ENCODE data around the gene ZNF263. TPM values are rescaled to one million over a fixed set of nuclear protein-coding genes. Genes with fewer than 3 reads are reported as not detected.

Gene ZNF263
- total and polyA plus RNA-seq, 12 donors: 18.5 to 84.0 (median 31.6) TPM

DNA sequence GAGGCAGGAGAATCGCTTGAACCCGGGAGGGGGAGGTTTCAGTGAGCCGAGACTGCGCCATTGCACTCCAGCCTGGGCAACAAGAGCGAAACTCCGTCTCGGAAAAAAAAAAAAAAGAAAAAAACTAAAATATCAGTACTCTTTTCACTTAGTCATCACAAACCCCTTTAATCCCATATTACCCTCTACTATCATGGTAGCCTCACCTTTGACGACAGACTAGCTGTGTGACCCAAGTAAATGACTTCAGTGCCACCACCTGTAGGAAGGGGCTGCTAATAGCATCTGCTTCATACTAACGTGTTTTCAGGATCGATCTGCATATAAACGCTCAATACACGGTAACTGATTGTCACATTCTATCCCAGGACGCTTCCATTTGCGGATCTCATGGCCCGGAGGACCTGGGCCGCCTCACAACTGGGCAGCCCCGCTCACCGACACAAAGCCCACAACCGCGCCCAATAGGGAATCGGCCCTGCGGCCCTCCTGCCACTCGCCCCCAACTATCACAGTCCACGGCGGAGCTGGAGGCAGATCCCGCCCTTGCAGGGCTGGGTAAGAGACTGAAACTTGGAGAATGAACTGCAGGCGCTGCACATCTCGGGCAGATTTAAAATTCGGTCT is 1.1 kb upstream of the ZNF263 start:
- Histone ChIP-seq H3K4me3 (peak overlapping the region; percentile 6 to 86 (median 82)), H3K4me1 (replicated peaks in 1 of 2) (peaks cover 11 to 22% of the 10 kb centered on the region in 2 donors), H3K36me3 (replicated peaks in 1 of 2) (peaks cover 0 to 16% of the 10 kb centered on the region in 2 donors), H3K27ac (peak overlapping the region; percentile 90 to 99 (median 98)), H3K27me3 (no peaks in the 10 kb centered on the region), H3K9me3 (replicated peaks in 1 of 3) (no peaks in the 10 kb centered on the region)
- WGBS, 4 donors: 10 to 22% (median 17%) methylated on average over 15 to 29 of the region's 29 CpGs
- intact Hi-C loops (cut with DNase I): no loop called here
- DNase-seq: no peak
- no peak for TF ChIP-seq POLR2A (IDR thresholded peaks at IDR 0.05)
- TF ChIP-seq, protein P1, sequence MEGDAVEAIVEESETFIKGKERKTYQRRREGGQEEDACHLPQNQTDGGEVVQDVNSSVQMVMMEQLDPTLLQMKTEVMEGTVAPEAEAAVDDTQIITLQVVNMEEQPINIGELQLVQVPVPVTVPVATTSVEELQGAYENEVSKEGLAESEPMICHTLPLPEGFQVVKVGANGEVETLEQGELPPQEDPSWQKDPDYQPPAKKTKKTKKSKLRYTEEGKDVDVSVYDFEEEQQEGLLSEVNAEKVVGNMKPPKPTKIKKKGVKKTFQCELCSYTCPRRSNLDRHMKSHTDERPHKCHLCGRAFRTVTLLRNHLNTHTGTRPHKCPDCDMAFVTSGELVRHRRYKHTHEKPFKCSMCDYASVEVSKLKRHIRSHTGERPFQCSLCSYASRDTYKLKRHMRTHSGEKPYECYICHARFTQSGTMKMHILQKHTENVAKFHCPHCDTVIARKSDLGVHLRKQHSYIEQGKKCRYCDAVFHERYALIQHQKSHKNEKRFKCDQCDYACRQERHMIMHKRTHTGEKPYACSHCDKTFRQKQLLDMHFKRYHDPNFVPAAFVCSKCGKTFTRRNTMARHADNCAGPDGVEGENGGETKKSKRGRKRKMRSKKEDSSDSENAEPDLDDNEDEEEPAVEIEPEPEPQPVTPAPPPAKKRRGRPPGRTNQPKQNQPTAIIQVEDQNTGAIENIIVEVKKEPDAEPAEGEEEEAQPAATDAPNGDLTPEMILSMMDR (IDR thresholded peaks at IDR 0.05): no peak

DNA sequence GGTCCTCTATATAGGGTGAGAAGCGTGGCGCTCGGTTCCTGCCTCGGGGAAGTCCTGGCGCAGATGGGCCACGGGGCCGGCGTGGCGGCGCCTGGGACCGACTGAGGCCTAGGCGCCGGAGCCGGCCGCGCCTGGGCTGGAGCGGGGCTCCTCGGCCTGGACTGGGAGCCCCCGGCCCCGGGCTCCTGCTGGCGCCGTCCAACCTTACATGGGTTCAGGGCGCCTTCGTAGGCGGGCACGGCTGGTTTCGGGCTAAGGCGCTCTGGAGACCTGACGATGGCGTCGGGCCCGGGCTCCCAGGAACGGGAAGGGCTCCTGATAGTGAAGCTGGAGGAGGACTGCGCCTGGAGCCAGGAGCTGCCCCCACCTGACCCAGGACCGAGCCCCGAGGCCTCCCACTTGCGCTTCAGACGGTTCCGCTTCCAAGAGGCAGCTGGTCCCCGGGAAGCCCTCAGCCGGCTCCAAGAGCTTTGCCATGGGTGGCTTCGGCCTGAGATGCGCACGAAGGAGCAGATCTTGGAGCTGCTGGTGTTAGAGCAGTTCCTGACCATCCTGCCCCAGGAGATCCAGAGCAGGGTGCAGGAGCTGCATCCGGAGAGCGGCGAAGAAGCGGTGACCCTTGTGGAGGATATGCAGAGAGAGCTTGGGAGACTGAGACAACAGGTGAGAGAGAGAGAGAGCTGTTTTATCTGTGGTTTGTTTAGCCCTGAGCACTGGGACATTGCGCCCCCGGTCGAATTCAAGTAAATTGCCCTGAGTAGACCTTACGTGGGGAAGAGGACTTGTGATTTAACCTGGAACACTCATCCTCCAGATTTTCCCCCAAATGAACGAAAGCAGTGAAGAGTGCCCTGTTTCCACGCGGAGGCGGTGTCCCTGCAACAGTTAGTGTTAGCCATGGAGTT is 504 bp downstream of the ZNF263 start:
- Histone ChIP-seq H3K4me1 (replicated peaks in 1 of 2) (peaks cover 11 to 22% of the 10 kb centered on the region in 2 donors), H3K27me3 (no peaks in the 10 kb centered on the region), H3K27ac (peak overlapping the region; percentile 61 to 99 (median 98)), H3K9me3 (replicated peaks in 1 of 3) (peaks cover 0 to 9% (median 0%) of the 10 kb centered on the region in 3 donors), H3K36me3 (replicated peaks in 1 of 2) (peaks cover 0 to 22% of the 10 kb centered on the region in 2 donors), H3K4me3 (peak overlapping the region; percentile 62 to 86 (median 86))
- TF ChIP-seq POLR2A (IDR thresholded peaks at IDR 0.05): no peak
- TF ChIP-seq, protein P1 (IDR thresholded peaks at IDR 0.05): no peak
- intact Hi-C loops (cut with DNase I): no loop called here
- 4 to 13% (median 7%) methylated on average over 15 to 56 of the region's 56 CpGs for WGBS, 4 donors
- DNase-seq: peak in 4 of 7 donors; percentile 30 to 43 (median 38)

DNA sequence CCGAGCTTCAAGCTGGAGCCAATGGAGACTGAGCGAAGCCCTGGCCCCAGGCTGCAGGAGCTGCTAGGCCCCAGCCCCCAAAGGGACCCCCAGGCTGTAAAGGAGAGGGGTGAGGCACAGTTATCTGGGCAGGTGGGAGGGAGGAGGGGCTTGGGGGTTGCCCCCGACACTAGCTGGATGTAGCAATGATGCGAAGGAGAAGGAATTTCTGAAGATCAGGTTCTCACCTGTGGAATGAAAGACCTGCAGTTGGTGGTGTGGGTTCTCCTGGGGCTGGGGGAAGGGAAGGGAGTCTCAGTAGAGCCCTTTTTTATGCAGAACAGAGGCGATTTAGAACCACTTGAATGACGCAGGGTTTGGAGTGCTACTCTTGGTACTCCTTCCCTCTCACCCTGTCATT is 1.8 kb downstream of the ZNF263 start:
- Histone ChIP-seq H3K27me3 (no peaks in the 10 kb centered on the region), H3K4me3 (peak overlapping the region in 1 of 4 donors; percentile 86), H3K27ac (no peak overlapping the region), H3K9me3 (replicated peaks in 1 of 3) (peaks cover 0 to 21% (median 0%) of the 10 kb centered on the region in 3 donors), H3K4me1 (replicated peaks in 1 of 2) (peaks cover 11 to 22% of the 10 kb centered on the region in 2 donors), H3K36me3 (replicated peaks in 1 of 2) (peaks cover 0 to 32% of the 10 kb centered on the region in 2 donors)
- TF ChIP-seq POLR2A (IDR thresholded peaks at IDR 0.05): no peak
- TF ChIP-seq, protein P1 (IDR thresholded peaks at IDR 0.05): no peak
- intact Hi-C loops (cut with DNase I): no loop called here
- peak in 1 of 7 donors; percentile 10 for DNase-seq
- WGBS, 4 donors: 84 to 89% (median 87%) methylated on average over 5 to 6 of the region's 6 CpGs

DNA sequence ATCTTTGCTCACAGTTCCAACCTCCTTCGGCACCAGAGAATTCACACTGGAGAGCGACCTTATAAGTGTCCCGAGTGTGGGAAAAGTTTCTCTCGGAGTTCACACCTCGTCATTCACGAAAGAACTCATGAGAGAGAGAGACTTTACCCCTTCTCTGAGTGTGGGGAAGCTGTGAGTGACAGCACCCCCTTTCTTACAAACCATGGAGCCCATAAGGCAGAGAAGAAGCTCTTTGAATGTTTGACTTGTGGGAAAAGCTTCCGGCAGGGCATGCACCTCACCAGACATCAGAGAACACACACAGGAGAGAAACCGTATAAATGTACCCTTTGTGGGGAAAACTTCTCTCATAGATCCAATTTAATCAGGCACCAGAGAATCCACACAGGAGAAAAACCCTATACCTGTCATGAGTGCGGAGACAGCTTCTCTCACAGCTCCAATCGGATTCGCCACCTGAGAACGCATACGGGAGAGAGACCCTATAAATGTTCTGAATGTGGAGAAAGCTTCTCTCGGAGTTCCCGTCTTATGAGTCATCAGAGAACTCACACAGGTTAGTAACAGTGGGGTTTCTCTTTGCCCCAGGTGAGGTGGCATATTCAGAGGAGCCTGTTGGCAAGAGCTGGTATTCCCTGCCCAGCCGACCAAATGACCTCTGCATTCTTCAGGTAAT is 6.8 kb downstream of the ZNF263 start:
- intact Hi-C loops (cut with DNase I): no loop called here
- no peak overlapping the region for H3K4me3 ChIP-seq
- peaks cover 0 to 5% of the 10 kb centered on the region in 2 donors for H3K4me1 ChIP-seq (replicated peaks in 1 of 2)
- DNase-seq: peak in 1 of 7 donors; percentile 15
- H3K27ac ChIP-seq: no peak overlapping the region
- TF ChIP-seq, protein P1 (IDR thresholded peaks at IDR 0.05): no peak
- TF ChIP-seq POLR2A (IDR thresholded peaks at IDR 0.05): no peak
- no peaks in the 10 kb centered on the region for H3K27me3 ChIP-seq
- H3K9me3 ChIP-seq (replicated peaks in 1 of 3): peaks cover 0 to 69% (median 0%) of the 10 kb centered on the region in 3 donors
- H3K36me3 ChIP-seq (replicated peaks in 1 of 2): peaks cover 0 to 43% of the 10 kb centered on the region in 2 donors
- 96 to 99% (median 98%) methylated on average over 15 to 16 of the region's 16 CpGs for WGBS, 4 donors
